Osteoblast (primary cell): ENCODE data around the gene GALT. TPM values are rescaled to one million over a fixed set of nuclear protein-coding genes. Genes with fewer than 3 reads are reported as not detected.

Experiments used
- DNase-seq: peaks from one replicate; pipeline ENCODE4 v3.0.0; 2011; ENCODE audit warnings: low spot score, mixed read lengths; ENCODE audit not compliant: insufficient read length; ENCODE audit errors: missing footprints
- H2AFZ ChIP-seq: 2 replicates; pipeline ENCODE4 v1.6.0; 2011; ENCODE audit warnings: mild to moderate bottlenecking, low read length
- H3K27ac ChIP-seq: 2 replicates; pipeline ENCODE4 v1.5.1; 2011; ENCODE audit warnings: mild to moderate bottlenecking, low read depth, low read length, moderate library complexity
- H3K27me3 ChIP-seq: 2 replicates; pipeline ENCODE4 v1.6.0; 2012; ENCODE audit warnings: mild to moderate bottlenecking, control low read depth, inconsistent platforms, low read length, moderate library complexity; ENCODE audit not compliant: insufficient read depth
- H3K36me3 ChIP-seq: 2 replicates; pipeline ENCODE4 v1.5.1; 2011; ENCODE audit warnings: mild to moderate bottlenecking, low read length, control low read depth, moderate library complexity; ENCODE audit not compliant: insufficient read depth
- H3K4me1 ChIP-seq: 2 replicates; pipeline ENCODE4 v1.5.1; 2011; ENCODE audit warnings: mild to moderate bottlenecking, low read length, control low read depth, moderate library complexity; ENCODE audit not compliant: insufficient read depth
- H3K4me2 ChIP-seq: 2 replicates; pipeline ENCODE4 v1.6.0; 2011; ENCODE audit warnings: mild to moderate bottlenecking, low read length; ENCODE audit not compliant: insufficient read depth
- H3K4me3 ChIP-seq: fragments of 200-600 bp; sonication (generic); 3 replicates; pipeline ENCODE4 v1.5.1; 2012; ENCODE audit warnings: mild to moderate bottlenecking, low read length, inconsistent platforms; ENCODE audit not compliant: insufficient read depth
- H3K79me2 ChIP-seq: 2 replicates; pipeline ENCODE4 v1.6.0; 2012; ENCODE audit warnings: mild to moderate bottlenecking, low read length, control low read depth, inconsistent platforms; ENCODE audit not compliant: insufficient read depth
- H3K9me3 ChIP-seq: 2 replicates; pipeline ENCODE4 v1.5.1; 2011; ENCODE audit warnings: low read depth, low read length, control low read depth
- H4K20me1 ChIP-seq: 2 replicates; pipeline ENCODE4 v1.6.0; 2012; ENCODE audit warnings: mild to moderate bottlenecking, low read length, control low read depth; ENCODE audit not compliant: insufficient read depth
- CTCF ChIP-seq: IDR thresholded peaks from 2 replicates; pipeline ENCODE4 v1.5.1; 2011; ENCODE audit warnings: mild to moderate bottlenecking, low read depth, low read length, moderate library complexity; ENCODE audit errors: extremely low read depth
- total RNA-seq: library from RNA; depleted of rRNA; stranded (reverse); fragments of >200 nt; gene quantifications from 2 replicates; pipeline ENCODE4 v1.2.3, GENCODE V29; 2012

GALT gene
- total RNA-seq, 1 donor: 32.6 TPM

- Histone ChIP-seq H3K27ac (no peak overlapping the region), H2AFZ (no peak overlapping the region), H3K79me2 (no peaks in the 10 kb centered on the region), H4K20me1 (no peaks in the 10 kb centered on the region), H3K9me3 (no peaks in the 10 kb centered on the region), H3K27me3 (no peaks in the 10 kb centered on the region), H3K4me2 (no peak overlapping the region), H3K36me3 (no peaks in the 10 kb centered on the region), H3K4me1 (peaks cover 12% of the 10 kb centered on the region), H3K4me3 (no peak overlapping the region)
- DNase-seq: peak; percentile 79
- no peak for TF ChIP-seq CTCF
Measured at GRCh38 chr9:34658461-34658860, 12.0 kb downstream of the GALT start.

DNA sequence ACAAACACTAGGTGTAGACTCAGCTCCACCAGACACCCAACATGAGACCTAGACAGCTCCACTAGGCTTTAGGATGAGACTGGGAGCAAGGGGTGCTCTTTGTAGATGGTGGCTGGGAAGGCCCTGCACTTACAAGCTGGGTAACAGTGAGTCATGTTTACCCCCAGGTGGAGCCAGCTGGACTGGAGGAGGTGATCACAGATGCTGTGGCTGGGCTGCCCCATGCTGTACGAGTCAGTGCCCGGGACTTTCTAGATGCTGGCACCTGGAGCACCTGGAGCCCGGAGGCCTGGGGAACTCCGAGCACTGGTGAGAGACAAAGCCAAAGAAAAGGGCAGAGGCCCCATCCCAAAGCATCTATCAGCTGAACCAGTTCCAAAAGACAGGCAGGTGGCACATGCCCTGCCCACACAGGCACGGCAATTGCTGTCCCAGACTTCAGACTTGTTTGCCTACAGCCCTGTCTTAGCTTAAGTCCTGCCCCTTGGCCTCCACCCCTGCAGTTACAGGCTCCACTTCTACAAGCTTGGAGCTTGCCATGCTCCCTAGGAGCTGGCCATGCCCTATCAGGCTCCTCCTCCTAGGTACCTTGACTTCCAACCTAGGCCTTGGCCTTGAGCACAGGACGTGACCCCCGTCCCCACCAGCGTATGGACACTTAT is 13.2 kb downstream of the GALT start:
- peak; percentile 17 for DNase-seq
- Histone ChIP-seq H3K4me2 (no peak overlapping the region), H3K36me3 (no peaks in the 10 kb centered on the region), H3K4me1 (peaks cover 5% of the 10 kb centered on the region), H3K79me2 (no peaks in the 10 kb centered on the region), H3K27me3 (no peaks in the 10 kb centered on the region), H4K20me1 (no peaks in the 10 kb centered on the region), H3K27ac (no peak overlapping the region), H2AFZ (no peak overlapping the region), H3K9me3 (no peaks in the 10 kb centered on the region), H3K4me3 (no peak overlapping the region)
- no peak for TF ChIP-seq CTCF

DNA sequence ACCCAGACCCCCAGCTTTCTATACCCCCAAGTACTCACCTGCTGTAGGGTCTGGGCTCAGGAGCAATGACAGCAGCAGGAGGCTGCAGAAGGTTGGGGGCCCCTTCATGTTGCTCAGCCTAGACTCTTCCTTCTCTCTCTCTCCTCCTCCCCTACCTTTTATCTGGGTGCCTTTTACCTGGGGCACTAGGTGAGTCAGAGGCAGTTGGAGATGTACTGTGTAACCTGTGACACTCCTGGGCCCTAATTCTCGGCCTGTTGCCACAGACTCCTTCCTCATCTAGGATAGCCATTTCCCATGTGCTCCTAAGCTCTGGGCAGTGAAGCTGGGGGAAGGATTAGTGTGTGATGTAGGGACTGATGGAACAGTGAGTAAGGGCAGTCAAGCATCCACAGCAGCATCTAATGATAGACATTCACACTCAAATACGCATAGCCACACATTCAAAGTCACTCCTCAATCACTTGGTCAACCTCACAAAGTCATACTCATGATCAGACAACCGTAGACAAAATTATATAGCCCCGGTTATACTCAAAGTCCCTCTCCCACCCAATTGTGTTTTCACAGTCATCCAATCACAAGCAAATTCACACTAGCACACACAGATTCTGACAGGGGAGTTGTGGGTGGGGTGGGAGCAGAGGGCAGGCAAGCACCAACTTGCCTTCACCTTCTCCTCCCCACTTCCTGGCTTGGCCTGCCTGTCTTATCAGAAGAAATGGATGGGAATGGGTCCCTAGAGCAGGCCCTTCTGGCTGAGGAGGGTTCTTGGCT is 16.2 kb downstream of the GALT start, which contains the start of gene CCL27:
CCL27 (minus strand) TSS at position 132 of the 777 bp plus-strand sequence; CDS start at position 108, 24 bp downstream.
- Histone ChIP-seq H3K9me3 (no peaks in the 10 kb centered on the region), H3K79me2 (peaks cover 16% of the 10 kb centered on the region), H3K4me2 (no peak within 1 kb of the TSS), H3K4me1 (peaks cover 12% of the 10 kb centered on the region), H3K4me3 (no peak within 1 kb of the TSS), H3K27ac (no peak within 1 kb of the TSS), H2AFZ (no peak within 1 kb of the TSS), H3K27me3 (no peaks in the 10 kb centered on the region), H3K36me3 (no peaks in the 10 kb centered on the region), H4K20me1 (peaks cover 1% of the 10 kb centered on the region)
- DNase-seq: peak; percentile 73
- no peak for TF ChIP-seq CTCF

GRCh38 chr9:34663303-34663605 is 16.8 kb downstream of the GALT start:
- peak; percentile 48 for DNase-seq
- Histone ChIP-seq H2AFZ (no peak overlapping the region), H3K27ac (no peak overlapping the region), H3K4me3 (no peak overlapping the region), H3K4me1 (peaks cover 12% of the 10 kb centered on the region), H3K79me2 (peaks cover 20% of the 10 kb centered on the region), H3K27me3 (no peaks in the 10 kb centered on the region), H4K20me1 (peaks cover 3% of the 10 kb centered on the region), H3K9me3 (no peaks in the 10 kb centered on the region), H3K36me3 (no peaks in the 10 kb centered on the region), H3K4me2 (no peak overlapping the region)
- no peak for TF ChIP-seq CTCF
